Activated T-helper 17 cell treated with anti-CD3 and anti-CD28 coated beads, Interleukin-2, amount 50 U/mL, for 72 hours (primary cell): Measurements from ENCODE around the gene RASA3. TPM values are rescaled to one million over a fixed set of nuclear protein-coding genes. Genes with fewer than 3 reads are reported as not detected.

Experiments used
- ATAC-seq: fragments of 150-1000 bp; cut with Tn5 transposase; replicated peaks from 2 replicates; pipeline ENCODE4 v1.10.0; 2021; ENCODE audit warnings: mild to moderate bottlenecking, moderate library complexity
- H3K27ac Mint-ChIP-seq: one replicate; pipeline ENCODE4 v1.8.0; 2022; ENCODE audit warnings: mixed read lengths
- H3K27me3 Mint-ChIP-seq: one replicate; pipeline ENCODE4 v1.8.0; 2022; ENCODE audit warnings: mixed read lengths
- H3K36me3 Mint-ChIP-seq: one replicate; pipeline ENCODE4 v1.8.0; 2022; ENCODE audit warnings: low read depth, mild to moderate bottlenecking, mixed read lengths
- H3K4me1 Mint-ChIP-seq: one replicate; pipeline ENCODE4 v1.8.0; 2022; ENCODE audit warnings: mixed read lengths
- H3K4me3 Mint-ChIP-seq: one replicate; pipeline ENCODE4 v1.8.0; 2022; ENCODE audit warnings: mild to moderate bottlenecking, mixed read lengths
- H3K9me3 Mint-ChIP-seq: one replicate; pipeline ENCODE4 v1.8.0; 2022; ENCODE audit warnings: mixed read lengths
- total RNA-seq, 2 donors: library from RNA; stranded (reverse); gene quantifications; one replicate each; pipeline ENCODE4 v1.2.3, GENCODE V29; 2022

Gene RASA3
- total RNA-seq, 2 donors from 2014 or later = 18.4 to 62.5 TPM

DNA sequence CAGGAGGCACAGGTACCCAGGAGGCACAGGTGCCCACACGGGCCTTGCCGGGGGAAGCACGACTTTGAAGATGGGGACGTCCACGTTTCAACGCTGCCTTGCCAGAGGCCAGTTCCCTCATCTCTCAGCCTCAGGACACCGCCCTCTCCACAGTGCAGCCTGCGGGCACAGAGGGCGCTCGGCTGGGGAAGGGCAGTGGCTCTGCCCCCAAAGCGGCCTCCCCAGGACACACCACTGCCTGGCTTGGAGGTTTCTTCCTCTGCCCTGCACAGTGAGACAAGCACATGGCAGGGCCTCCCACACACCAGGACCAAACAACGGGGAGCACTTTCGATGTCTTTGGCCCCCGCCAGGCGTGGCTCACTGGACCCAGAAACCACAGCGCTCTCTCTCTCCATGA is 73.0 kb downstream of the RASA3 start:
- peaks cover 15% of the 10 kb centered on the region for H3K4me1 Mint-ChIP-seq
- H3K4me3 Mint-ChIP-seq = no peak overlapping the region
- H3K36me3 Mint-ChIP-seq = peaks cover 51% of the 10 kb centered on the region
- no peaks in the 10 kb centered on the region for H3K27me3 Mint-ChIP-seq
- no peak for ATAC-seq
- peak overlapping the region; percentile 25 for H3K27ac Mint-ChIP-seq
- no peaks in the 10 kb centered on the region for H3K9me3 Mint-ChIP-seq

- H3K27me3 Mint-ChIP-seq = no peaks in the 10 kb centered on the region
- H3K36me3 Mint-ChIP-seq = peaks cover 47% of the 10 kb centered on the region
- H3K9me3 Mint-ChIP-seq = no peaks in the 10 kb centered on the region
- peaks cover 4% of the 10 kb centered on the region for H3K4me1 Mint-ChIP-seq
- no peak overlapping the region for H3K4me3 Mint-ChIP-seq
- no peak for ATAC-seq
- H3K27ac Mint-ChIP-seq = peak overlapping the region; percentile 61
These were observed 74.2 kb downstream of the RASA3 start for GRCh38 chr13:114058051-114058867.

GRCh38 chr13:114057166-114058050 is 75.0 kb downstream of the RASA3 start:
- Mint-ChIP-seq H3K9me3 (no peaks in the 10 kb centered on the region), H3K27ac (peak overlapping the region; percentile 58), H3K36me3 (peaks cover 47% of the 10 kb centered on the region), H3K4me1 (peaks cover 4% of the 10 kb centered on the region), H3K27me3 (no peaks in the 10 kb centered on the region), H3K4me3 (no peak overlapping the region)
- no peak for ATAC-seq

GRCh38 chr13:114056205-114057013 is 76.0 kb downstream of the RASA3 start:
- Mint-ChIP-seq H3K36me3 (peaks cover 48% of the 10 kb centered on the region), H3K4me3 (no peak overlapping the region), H3K27ac (no peak overlapping the region), H3K9me3 (no peaks in the 10 kb centered on the region), H3K4me1 (peaks cover 4% of the 10 kb centered on the region), H3K27me3 (no peaks in the 10 kb centered on the region)
- no peak for ATAC-seq

DNA sequence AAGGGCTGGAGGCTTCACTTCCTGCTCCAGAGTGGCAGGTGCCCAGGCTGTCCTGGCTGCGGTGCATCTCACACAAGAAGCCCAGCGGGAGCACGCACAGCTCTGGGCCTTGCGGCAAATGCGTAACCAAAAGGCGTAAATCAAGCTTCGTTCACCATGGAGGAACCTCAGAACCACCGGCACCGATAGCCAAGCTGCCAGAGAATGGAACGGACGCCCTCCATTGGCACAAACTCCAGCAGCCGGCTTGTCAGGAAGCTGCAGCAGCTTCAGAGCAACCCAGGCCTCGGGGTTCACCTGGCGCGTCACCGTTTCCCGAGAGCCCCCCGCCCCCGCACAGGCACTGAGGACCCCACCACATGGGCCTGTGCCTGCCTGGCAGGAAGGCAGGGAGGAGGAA is 76.7 kb downstream of the RASA3 start:
- Mint-ChIP-seq H3K4me1 (peaks cover 4% of the 10 kb centered on the region), H3K4me3 (no peak overlapping the region), H3K36me3 (peaks cover 47% of the 10 kb centered on the region), H3K27ac (no peak overlapping the region), H3K27me3 (no peaks in the 10 kb centered on the region), H3K9me3 (no peaks in the 10 kb centered on the region)
- no peak for ATAC-seq

- H3K4me1 Mint-ChIP-seq = peaks cover 3% of the 10 kb centered on the region
- H3K4me3 Mint-ChIP-seq = no peak overlapping the region
- no peak overlapping the region for H3K27ac Mint-ChIP-seq
- peaks cover 44% of the 10 kb centered on the region for H3K36me3 Mint-ChIP-seq
- H3K27me3 Mint-ChIP-seq = no peaks in the 10 kb centered on the region
- no peak for ATAC-seq
- no peaks in the 10 kb centered on the region for H3K9me3 Mint-ChIP-seq
These were observed 77.5 kb downstream of the RASA3 start for GRCh38 chr13:114054830-114055439.

- no peak overlapping the region for H3K27ac Mint-ChIP-seq
These were observed 78.2 kb downstream of the RASA3 start for GRCh38 chr13:114054264-114054663.

DNA sequence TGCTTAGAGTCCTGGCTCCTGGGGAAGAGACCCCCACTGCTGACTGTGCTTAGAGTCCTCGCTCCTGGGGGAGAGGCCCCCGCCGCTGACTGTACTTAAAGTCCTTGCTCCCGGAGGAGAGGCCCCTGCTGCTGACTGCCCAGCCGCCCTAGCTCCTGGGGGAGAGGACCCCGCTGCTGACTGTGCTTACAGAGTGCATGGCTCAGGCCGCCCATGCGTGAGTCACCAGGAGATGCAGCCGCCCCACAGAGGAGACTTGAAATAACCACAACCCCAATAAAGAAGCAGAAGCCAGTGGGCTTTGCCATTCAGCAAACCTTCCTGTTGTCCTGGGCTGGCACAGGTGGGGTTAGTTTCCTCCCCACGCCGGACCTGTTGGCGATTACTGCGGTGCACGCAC is 79.4 kb downstream of the RASA3 start:
- ATAC-seq = no peak
- Mint-ChIP-seq H3K36me3 (peaks cover 48% of the 10 kb centered on the region), H3K27me3 (no peaks in the 10 kb centered on the region), H3K27ac (no peak overlapping the region), H3K4me3 (no peak overlapping the region), H3K4me1 (peaks cover 11% of the 10 kb centered on the region), H3K9me3 (no peaks in the 10 kb centered on the region)

More at GRCh38 chr13:114054264-114054663, 78.2 kb downstream of the RASA3 start:
- Mint-ChIP-seq H3K36me3 (peaks cover 43% of the 10 kb centered on the region), H3K9me3 (no peaks in the 10 kb centered on the region), H3K4me1 (peaks cover 6% of the 10 kb centered on the region), H3K27me3 (no peaks in the 10 kb centered on the region), H3K4me3 (no peak overlapping the region)
- peak; percentile 49 for ATAC-seq

- Mint-ChIP-seq H3K4me1 (peaks cover 24% of the 10 kb centered on the region), H3K4me3 (no peak overlapping the region), H3K27ac (no peak overlapping the region), H3K27me3 (no peaks in the 10 kb centered on the region), H3K36me3 (peaks cover 59% of the 10 kb centered on the region), H3K9me3 (no peaks in the 10 kb centered on the region)
- no peak for ATAC-seq
These were observed 81.6 kb downstream of the RASA3 start for GRCh38 chr13:114050536-114051450.

DNA sequence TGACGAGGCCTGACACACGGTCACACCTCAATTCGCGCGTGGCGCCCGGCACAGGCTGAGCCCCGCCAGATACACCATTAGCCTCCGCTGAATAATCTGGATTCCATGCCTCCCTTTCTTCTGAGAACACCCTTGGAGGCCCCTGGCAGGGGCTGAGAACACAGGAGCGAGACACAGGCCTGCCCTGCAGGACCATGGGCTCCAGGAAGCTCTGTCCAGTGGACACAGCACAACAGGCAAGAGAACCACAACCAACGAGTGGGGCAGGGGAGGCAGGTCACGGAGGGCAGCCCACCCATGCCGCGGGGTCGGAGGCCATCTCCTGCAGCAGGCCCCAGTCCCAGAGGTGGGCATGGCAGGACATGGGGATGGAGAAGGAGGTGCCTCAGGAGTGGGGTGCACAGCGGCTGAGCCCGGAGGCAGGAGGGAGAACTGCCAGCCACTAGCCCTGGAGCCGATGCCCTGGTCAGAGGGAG is 82.8 kb downstream of the RASA3 start:
- no peaks in the 10 kb centered on the region for H3K9me3 Mint-ChIP-seq
- peak overlapping the region; percentile 85 for H3K27ac Mint-ChIP-seq
- peaks cover 59% of the 10 kb centered on the region for H3K36me3 Mint-ChIP-seq
- no peak for ATAC-seq
- peaks cover 35% of the 10 kb centered on the region for H3K4me1 Mint-ChIP-seq
- peak overlapping the region; percentile 85 for H3K4me3 Mint-ChIP-seq
- H3K27me3 Mint-ChIP-seq = no peaks in the 10 kb centered on the region

- peaks cover 56% of the 10 kb centered on the region for H3K36me3 Mint-ChIP-seq
These were observed 83.4 kb downstream of the RASA3 start for GRCh38 chr13:114049026-114049425.

DNA sequence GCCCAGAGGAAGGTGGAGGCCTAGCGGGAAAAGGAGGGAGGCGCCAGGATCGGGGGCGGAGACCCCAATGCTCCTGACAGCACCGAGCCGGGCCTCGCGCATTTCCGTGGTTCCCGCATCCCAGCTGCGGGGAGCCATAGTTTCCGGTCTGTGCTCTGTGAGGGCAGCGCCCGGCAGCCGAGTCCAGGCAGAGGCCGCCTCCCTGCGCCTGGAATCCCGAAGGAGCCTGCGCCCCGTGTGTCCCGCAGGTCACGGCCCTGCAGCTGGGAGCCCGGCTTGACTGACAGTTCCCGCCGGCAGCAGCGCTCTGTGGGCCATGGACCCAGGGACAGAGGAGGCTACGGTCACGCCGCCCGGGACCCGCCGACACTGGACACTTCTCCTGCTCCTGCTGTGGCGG is 84.0 kb downstream of the RASA3 start:
- H3K9me3 Mint-ChIP-seq = no peaks in the 10 kb centered on the region
- H3K4me1 Mint-ChIP-seq = peaks cover 38% of the 10 kb centered on the region
- no peak for ATAC-seq

More at GRCh38 chr13:114049026-114049425, 83.4 kb downstream of the RASA3 start:
- Mint-ChIP-seq H3K4me1 (peaks cover 38% of the 10 kb centered on the region), H3K27ac (peak overlapping the region; percentile 85), H3K9me3 (no peaks in the 10 kb centered on the region), H3K4me3 (peak overlapping the region; percentile 85), H3K27me3 (no peaks in the 10 kb centered on the region)
- peak; percentile 83 for ATAC-seq

GRCh38 chr13:114047358-114047881 is 85.0 kb downstream of the RASA3 start:
- H3K36me3 Mint-ChIP-seq = peaks cover 67% of the 10 kb centered on the region
- H3K27ac Mint-ChIP-seq = peak overlapping the region; percentile 20
- H3K9me3 Mint-ChIP-seq = no peaks in the 10 kb centered on the region
- peaks cover 38% of the 10 kb centered on the region for H3K4me1 Mint-ChIP-seq
- H3K4me3 Mint-ChIP-seq = peak overlapping the region; percentile 41
- H3K27me3 Mint-ChIP-seq = no peaks in the 10 kb centered on the region
- no peak for ATAC-seq

More for the DNA sequence above, 84.0 kb downstream of the RASA3 start:
- peaks cover 57% of the 10 kb centered on the region for H3K36me3 Mint-ChIP-seq
- H3K27me3 Mint-ChIP-seq = no peaks in the 10 kb centered on the region
- H3K4me3 Mint-ChIP-seq = peak overlapping the region; percentile 85
- no peak overlapping the region for H3K27ac Mint-ChIP-seq
